HG03025 (cell line): ENCODE data around the gene KCNH8.

Source experiments
- ATAC-seq: cut with Tn5 transposase; IDR thresholded peaks from one replicate; pipeline ENCODE4 v1.9.1; 2021; ENCODE audit warnings: mild to moderate bottlenecking, moderate library complexity; ENCODE audit not compliant: unreplicated experiment, low FRiP score

Gene KCNH8

GRCh38 chr3:19573644-19574043 is 425.3 kb downstream of the KCNH8 start:
- no peak for ATAC-seq

DNA sequence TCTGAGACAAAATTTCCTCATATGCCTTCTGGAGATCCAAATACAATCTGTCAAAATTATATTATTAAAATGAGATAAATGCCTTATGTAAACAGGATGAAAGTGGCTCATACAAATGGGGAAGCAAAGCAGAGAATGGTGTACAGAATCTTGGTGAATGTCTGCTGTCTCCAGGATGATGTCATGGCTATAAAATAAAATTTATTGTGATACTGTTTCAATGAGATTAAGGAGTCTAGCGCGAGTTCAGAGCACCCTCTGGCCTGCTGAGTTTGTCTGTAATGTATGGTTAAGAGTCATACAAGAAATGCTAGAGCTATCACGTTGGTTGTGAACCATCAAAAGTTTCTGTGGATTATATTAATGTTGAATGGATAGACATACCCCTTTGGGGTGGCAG is 426.0 kb downstream of the KCNH8 start:
- no peak for ATAC-seq

GRCh38 chr3:19576343-19576742 is 428.0 kb downstream of the KCNH8 start:
- ATAC-seq, result no peak
